NCI-H2196 treated with DMSO at 0.1 percent for 48 hours (cell line): Measurements from ENCODE around the gene SLC9A3.
"Not testable (repeated sequence)": the region's sequence is repeated elsewhere in the genome, so short reads cannot be mapped to it uniquely, and the experiment has no call there.

ENCODE experiments used
- DNase-seq: peaks from one replicate; lab custom pipeline; 2025; ENCODE audit not compliant: unreplicated experiment; lab: John Stamatoyannopoulos, UW

The SLC9A3 gene

GRCh38 chr5:477871-478270 is 46.4 kb downstream of the SLC9A3 start:
- no peak for DNase-seq

GRCh38 chr5:477247-477646 is 47.0 kb downstream of the SLC9A3 start:
- no peak for DNase-seq

GRCh38 chr5:476814-477175 is 47.5 kb downstream of the SLC9A3 start:
- no peak for DNase-seq

- DNase-seq: no peak
Observed at GRCh38 chr5:476102-476813, 48.0 kb downstream of the SLC9A3 start.

GRCh38 chr5:475704-476101 is 48.5 kb downstream of the SLC9A3 start:
- DNase-seq: no peak

GRCh38 chr5:474840-475661 is 49.2 kb downstream of the SLC9A3 start:
- no peak for DNase-seq

- DNase-seq: not testable (repeated sequence)
Observed at GRCh38 chr5:474232-474839, 49.9 kb downstream of the SLC9A3 start.

- DNase-seq: no peak
Observed at GRCh38 chr5:473551-474192, 50.6 kb downstream of the SLC9A3 start.

- DNase-seq: peak; percentile 70
Observed at GRCh38 chr5:472656-473550, 51.3 kb downstream of the SLC9A3 start.

- no peak for DNase-seq
Observed at GRCh38 chr5:472076-472655, 52.1 kb downstream of the SLC9A3 start.

- DNase-seq: no peak
Observed at GRCh38 chr5:471750-472058, 52.5 kb downstream of the SLC9A3 start.

GRCh38 chr5:470961-471749 is 53.1 kb downstream of the SLC9A3 start:
- no peak for DNase-seq

GRCh38 chr5:469752-470483 is 54.3 kb downstream of the SLC9A3 start:
- DNase-seq: no peak

GRCh38 chr5:468401-468800 is 55.8 kb downstream of the SLC9A3 start:
- DNase-seq: no peak

- DNase-seq: no peak
Observed at GRCh38 chr5:466661-467310, 57.5 kb downstream of the SLC9A3 start.

- DNase-seq: no peak
Observed at GRCh38 chr5:465591-466403, 58.5 kb downstream of the SLC9A3 start.

- DNase-seq: no peak
Observed at GRCh38 chr5:464843-465590, 59.2 kb downstream of the SLC9A3 start.
